GM12878 (cell line): ENCODE measurements around the gene DHCR24. TPM values are rescaled to one million over a fixed set of nuclear protein-coding genes. Genes with fewer than 3 reads are reported as not detected.

Experiments
- BHLHE40 ChIP-seq, 2 experiments: fragments of 450-650 bp in 1 of 2; IDR thresholded peaks; 2 replicates each; pipeline ENCODE4 v1.6.1; 2011 to 2017; ENCODE audit warnings: low read depth in 2 of 2, borderline replicate concordance in 1 of 2, improper control_type of control experiment in 1 of 2, low read length in 1 of 2, mild to moderate bottlenecking in 1 of 2
- CUX1 ChIP-seq: IDR thresholded peaks from 2 replicates; pipeline ENCODE4 v1.6.1; 2012; ENCODE audit warnings: improper control_type of control experiment, low read depth, low read length; ENCODE audit not compliant: insufficient replicate concordance
- HDGF ChIP-seq: fragments of 450-650 bp; IDR thresholded peaks from 2 replicates; pipeline ENCODE4 v1.6.1; 2016; ENCODE audit warnings: antibody characterized with exemption
- PKNOX1 ChIP-seq: fragments of 450-650 bp; IDR thresholded peaks from 2 replicates; pipeline ENCODE4 v1.6.1; 2016; ENCODE audit warnings: mild to moderate bottlenecking
- POLR2AphosphoS2 ChIP-seq: IDR thresholded peaks from 2 replicates; pipeline ENCODE4 v1.6.1; 2011; ENCODE audit warnings: low read depth, mild to moderate bottlenecking, low read length, improper control_type of control experiment, moderate library complexity
- SREBF2 ChIP-seq: IDR thresholded peaks from 2 replicates; pipeline ENCODE4 v1.6.1; 2012; ENCODE audit warnings: mild to moderate bottlenecking, low read length
- SUPT20H ChIP-seq: IDR thresholded peaks from 2 replicates; pipeline ENCODE4 v1.6.1; 2011; ENCODE audit warnings: low read depth, mild to moderate bottlenecking, low read length, moderate library complexity, borderline replicate concordance; ENCODE audit not compliant: control insufficient read depth
- YBX1 ChIP-seq: fragments of 450-650 bp; IDR thresholded peaks from 2 replicates; pipeline ENCODE4 v1.6.1; 2016; ENCODE audit warnings: antibody characterized with exemption
- ZBTB40 ChIP-seq: fragments of 450-650 bp; IDR thresholded peaks from 2 replicates; pipeline ENCODE4 v1.6.1; 2016; ENCODE audit warnings: mild to moderate bottlenecking, moderate library complexity, borderline replicate concordance
- ZNF274 ChIP-seq: IDR thresholded peaks from one replicate; pipeline ENCODE4 v1.8.0; 2011; ENCODE audit not compliant: insufficient read length, insufficient read depth
- ZNF384 ChIP-seq: IDR thresholded peaks from 2 replicates; pipeline ENCODE4 v1.6.1; 2012; ENCODE audit warnings: low read depth, mild to moderate bottlenecking, low read length, improper control_type of control experiment, borderline replicate concordance
- ZNF592 ChIP-seq: fragments of 450-650 bp; IDR thresholded peaks from 2 replicates; pipeline ENCODE4 v1.6.1; 2017; ENCODE audit warnings: mild to moderate bottlenecking, moderate library complexity
- ZSCAN29 ChIP-seq: fragments of 450-650 bp; IDR thresholded peaks from 2 replicates; pipeline ENCODE4 v1.6.1; 2017; ENCODE audit warnings: mild to moderate bottlenecking, moderate library complexity
- polyA plus RNA-seq, 11 experiments: library from polyadenylated mRNA; depleted of rRNA in 4 of 11; unstranded in 6 of 11; stranded (reverse) in 5 of 11; fragments of >200 nt; fragmentation: Nextera tagmentation in 4 of 11; fragmentation: Illumina TruSeq in 1 of 11; extraction: Ambion mirVana in 4 of 11; extraction: Trizol in 1 of 11; gene quantifications; 1 replicate in 1 of 11; 2 replicates in 10 of 11; pipeline versions ENCODE4 v1.2.1 to v1.2.3, GENCODE V29; 2011 to 2016; ENCODE audit warnings: inconsistent platforms in 2 of 11, missing spikeins in 2 of 11, low read depth in 1 of 11
- total RNA-seq, 4 experiments: library from RNA; depleted of rRNA in 3 of 4; stranded (reverse); fragments of >200 nt in 3 of 4; fragmentation: Illumina TruSeq in 1 of 4; extraction: Trizol in 1 of 4; gene quantifications; 2 replicates each; pipeline versions ENCODE4 v1.2.1 to v1.2.3, GENCODE V29; 2013 to 2021

Gene DHCR24
- total and polyA plus RNA-seq, 10 of the 15 experiments (the other 5 are each of a cell fraction or from before 2014, with no cell fraction given) = 23.3 to 169 (median 120) TPM

- TF ChIP-seq PKNOX1 (no peak), CUX1 (no peak), HDGF (no peak), BHLHE40 (IDR thresholded peaks at IDR 0.05; ENCODE audit: borderline replicate concordance in 1 of 2, low read depth in 2 of 2, low read length in 1 of 2) (peak; percentile 25 to 73; a peak in 2 of 4 replicates), SREBF2 (peak; percentile 67; the same call in 1 of the 2 replicates), YBX1 (no peak), ZNF384 (no peak), SUPT20H (no peak), POLR2AphosphoS2 (peak; percentile 74; the same call in 1 of the 2 replicates), ZBTB40 (no peak), ZSCAN29 (no peak), ZNF274 (no peak), ZNF592 (no peak)
These were observed at the start of gene DHCR24 (continued) for GRCh38 chr1:54886724-54887664.
